Hepatocyte (in vitro differentiated cells): ENCODE data around the gene TMEM184B.

Experiments used
- CTCF ChIP-seq: fragments of 200-600 bp; sonication (generic); IDR thresholded peaks from 2 replicates; pipeline ENCODE4 v1.5.1; 2016; ENCODE audit warnings: antibody characterized with exemption, mild to moderate bottlenecking; ENCODE audit not compliant: poor library complexity
- EZH2 ChIP-seq: fragments of 200-600 bp; sonication (generic); IDR thresholded peaks from 2 replicates; pipeline ENCODE4 v1.6.1; 2016; ENCODE audit warnings: antibody characterized with exemption, mild to moderate bottlenecking, borderline replicate concordance
- EZH2phosphoT487 ChIP-seq: fragments of 200-600 bp; sonication (generic); IDR thresholded peaks from one replicate; pipeline ENCODE4 v1.6.1; 2018; ENCODE audit warnings: antibody characterized with exemption, mild to moderate bottlenecking, low read depth, moderate library complexity; ENCODE audit not compliant: unreplicated experiment, severe bottlenecking

- TF ChIP-seq CTCF (no peak), EZH2phosphoT487 (no peak), EZH2 (no peak)
These were observed 100.6 kb downstream of the TMEM184B start for GRCh38 chr22:38171927-38172831.
